Stimulated activated CD4-positive, alpha-beta T cell treated with anti-CD3 and anti-CD28 coated beads, Interleukin-12 subunit alpha, Interleukin-12 subunit beta, amount 100 ng/mL, for 4 hours (primary cell): Measurements from ENCODE around the gene CD34.

Experiments
- DNase-seq: peaks from one replicate; pipeline ENCODE4 v3.0.0-alpha.2; 2020

Gene CD34

GRCh38 chr1:207870306-207871031 is 40.5 kb downstream of the CD34 start:
- DNase-seq: no peak

DNA sequence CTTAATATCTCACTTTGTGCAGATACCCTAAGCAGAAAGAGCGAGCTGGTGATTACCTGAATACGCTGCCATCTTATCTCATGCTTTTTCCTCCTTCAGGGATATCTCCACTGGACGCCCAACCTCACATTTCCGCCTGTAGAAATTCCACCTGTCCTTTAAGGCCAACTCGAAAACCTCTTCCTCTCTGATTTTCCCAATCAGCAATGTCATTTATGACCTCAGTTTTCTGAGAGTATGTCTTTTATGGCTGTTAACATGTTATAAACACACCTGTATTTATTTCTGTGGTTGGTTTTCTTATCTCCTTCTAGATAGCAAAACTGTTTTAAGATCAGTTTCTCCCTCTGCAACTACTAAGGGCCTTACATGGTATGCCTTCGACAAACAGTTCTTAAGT is 41.1 kb downstream of the CD34 start:
- DNase-seq: no peak

GRCh38 chr1:207868774-207869721 is 41.9 kb downstream of the CD34 start:
- DNase-seq: peak; percentile 67

- DNase-seq: no peak
Observed at GRCh38 chr1:207868251-207868773, 42.6 kb downstream of the CD34 start.

GRCh38 chr1:207867136-207868109 is 43.5 kb downstream of the CD34 start:
- DNase-seq: no peak

- no peak for DNase-seq
Observed at GRCh38 chr1:207866471-207867135, 44.3 kb downstream of the CD34 start.

DNA sequence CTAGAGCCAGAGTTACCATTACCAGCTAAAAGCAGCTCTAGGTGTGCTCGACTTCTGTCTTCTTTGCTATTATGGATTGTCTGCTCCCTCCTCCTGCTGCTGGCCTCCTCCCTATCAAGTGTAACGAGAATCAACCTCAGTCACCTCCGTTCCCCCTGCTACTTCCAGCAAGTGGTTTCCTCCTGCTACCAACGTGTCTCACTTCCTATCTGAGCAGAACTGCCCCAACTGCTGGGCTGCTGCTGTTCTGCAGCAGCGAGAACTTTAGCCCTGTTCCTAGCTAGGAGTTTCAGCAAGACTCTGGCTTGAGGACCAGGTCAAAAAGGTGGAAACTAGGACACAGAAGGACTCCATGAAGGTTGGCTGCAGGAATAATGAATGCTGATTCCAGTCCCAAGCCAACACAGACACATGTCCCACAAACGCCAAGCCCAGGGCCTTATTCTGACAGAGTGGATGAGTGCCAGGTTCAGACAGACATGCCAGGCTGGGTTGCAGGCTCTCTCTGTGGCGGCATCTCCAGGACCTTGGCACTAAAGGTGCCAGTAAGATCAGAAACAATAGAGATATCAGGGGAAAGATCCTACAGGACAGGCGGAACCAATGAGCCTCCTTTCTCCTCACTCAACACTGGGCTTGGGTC is 46.9 kb downstream of the CD34 start:
- DNase-seq: peak; percentile 28

DNA sequence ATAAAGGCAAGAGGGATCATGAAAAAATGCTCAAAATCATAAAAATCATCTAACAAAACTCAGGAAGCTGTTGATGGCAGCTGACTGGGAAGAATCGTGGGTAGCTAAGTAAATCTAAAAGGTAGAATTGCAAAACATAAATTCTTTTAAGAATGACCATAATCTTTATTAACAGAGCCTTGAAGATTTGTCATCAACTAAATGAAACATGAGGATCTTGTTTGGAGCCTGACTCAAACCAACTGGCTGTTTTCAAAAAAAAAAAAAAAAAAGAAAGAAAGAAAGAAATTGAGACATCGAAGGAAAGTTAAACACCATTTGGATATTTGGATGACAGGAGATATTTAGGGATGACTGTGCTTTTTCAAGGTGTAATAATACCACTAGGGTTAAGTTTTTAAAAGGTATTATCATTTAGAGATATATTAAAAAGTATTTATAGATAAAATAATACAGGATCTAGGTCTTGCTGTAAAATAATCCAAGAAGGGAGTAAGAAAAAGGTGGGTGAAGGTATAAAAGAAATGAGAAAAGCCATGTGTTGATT is 48.6 kb downstream of the CD34 start:
- DNase-seq: no peak

DNA sequence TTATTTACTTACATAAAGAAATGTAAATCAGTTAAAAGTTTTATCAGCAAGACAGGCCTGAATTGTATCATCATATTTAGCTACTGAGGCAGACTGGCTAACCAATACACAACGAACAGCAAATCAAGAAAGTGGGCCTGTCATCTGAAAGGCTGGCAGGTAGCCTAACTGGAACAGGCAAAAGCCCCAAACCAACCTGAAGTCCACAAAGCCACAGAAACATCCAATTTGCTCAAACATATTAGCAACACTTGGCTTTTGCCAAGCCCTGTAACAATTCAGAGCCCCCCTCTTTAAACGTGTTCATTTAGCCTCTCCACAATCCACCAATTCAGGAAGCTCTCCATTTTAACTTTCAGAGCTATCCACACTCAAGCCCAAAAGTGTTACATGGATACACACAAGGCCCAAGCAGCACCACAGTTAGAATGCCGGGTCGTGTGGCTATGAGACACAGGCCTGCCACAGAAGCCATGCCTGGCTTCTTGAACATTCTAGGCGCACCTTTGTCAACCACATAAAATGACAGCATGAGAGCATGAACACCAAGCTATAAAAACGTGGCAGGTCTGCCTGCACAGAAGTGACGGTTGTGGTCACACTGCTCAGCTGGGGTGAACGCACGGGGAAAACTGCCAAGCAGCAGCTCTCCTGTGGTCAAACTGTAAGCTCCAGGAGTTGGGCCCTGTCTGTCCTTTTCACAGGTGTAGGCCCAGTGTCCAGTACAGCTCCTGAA is 49.3 kb downstream of the CD34 start:
- no peak for DNase-seq

DNA sequence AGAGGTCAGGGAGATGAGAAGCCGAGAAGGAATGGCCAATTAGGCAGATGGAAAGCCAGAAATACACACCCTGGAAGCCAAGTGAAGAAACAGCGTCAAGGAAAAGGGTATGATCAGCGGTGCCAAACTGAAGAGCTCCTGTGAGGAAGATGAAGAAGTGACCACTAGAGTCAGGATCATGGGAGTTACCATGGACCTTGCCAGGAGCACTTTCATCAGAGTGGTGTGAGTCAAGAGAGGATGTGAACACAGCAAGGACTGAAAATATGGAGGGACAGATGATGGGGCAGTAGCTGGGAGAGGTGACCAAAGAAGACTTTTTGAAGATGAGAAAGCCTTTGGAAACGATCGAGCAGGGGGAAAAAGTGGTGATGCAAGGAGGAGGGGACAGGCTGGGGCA is 50.4 kb downstream of the CD34 start:
- no peak for DNase-seq

DNA sequence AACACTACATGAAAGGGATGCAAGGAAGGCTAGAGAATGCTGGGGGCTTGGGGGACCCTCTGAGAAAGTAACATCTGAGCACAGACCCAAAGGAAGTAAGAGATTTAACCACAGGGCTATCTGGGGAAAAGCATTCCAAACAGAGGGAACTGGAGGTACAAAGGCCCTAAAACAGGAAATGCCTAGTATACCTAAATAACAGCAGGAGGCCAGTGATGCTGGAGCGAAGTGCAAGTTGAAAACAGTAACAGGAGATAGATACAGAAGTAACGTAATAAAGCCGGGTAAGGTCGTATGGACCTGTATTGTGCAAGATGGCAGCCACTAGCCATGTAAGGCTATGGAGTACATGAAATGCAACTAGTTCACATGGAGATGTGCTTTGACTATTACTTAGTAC is 52.1 kb downstream of the CD34 start:
- DNase-seq: no peak

DNA sequence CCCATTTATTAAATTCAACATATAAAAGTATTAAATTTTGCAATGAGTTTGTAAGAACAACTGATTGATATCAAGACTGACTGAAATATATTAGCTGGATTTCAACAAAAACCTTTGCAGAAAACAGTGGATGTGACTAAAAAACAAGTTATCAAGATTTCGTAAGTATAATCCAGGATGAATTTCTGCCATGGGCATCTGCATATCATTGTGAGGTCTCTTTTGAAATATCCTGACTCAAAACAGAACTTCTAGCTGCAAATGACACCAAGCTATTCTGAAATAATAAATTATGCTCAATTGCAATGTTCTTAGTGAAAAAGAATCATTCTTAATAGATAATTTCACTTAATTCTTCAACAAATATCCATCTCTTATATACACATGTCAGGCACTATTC is 52.6 kb downstream of the CD34 start:
- no peak for DNase-seq

DNA sequence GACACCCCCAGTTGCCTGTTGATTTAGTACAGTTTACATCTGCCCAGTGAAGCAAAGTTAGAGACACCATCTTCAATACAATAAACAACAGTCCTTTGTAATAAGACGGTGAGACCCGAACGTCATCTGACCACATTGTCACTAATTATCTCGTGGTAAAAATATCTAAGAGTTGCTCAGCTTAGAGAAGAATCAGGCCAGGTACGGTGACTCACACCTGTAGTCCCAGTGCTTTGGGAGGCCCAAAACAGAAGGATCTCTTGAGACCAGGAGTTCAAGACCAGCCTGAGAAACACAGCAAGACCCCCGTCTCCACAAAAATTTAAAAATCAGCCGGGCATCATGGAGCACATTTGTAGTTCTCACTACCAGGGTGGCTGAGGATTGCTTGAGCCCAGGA is 53.5 kb downstream of the CD34 start:
- DNase-seq: no peak

- DNase-seq: no peak
Observed at GRCh38 chr1:207856276-207857023, 54.5 kb downstream of the CD34 start.

DNA sequence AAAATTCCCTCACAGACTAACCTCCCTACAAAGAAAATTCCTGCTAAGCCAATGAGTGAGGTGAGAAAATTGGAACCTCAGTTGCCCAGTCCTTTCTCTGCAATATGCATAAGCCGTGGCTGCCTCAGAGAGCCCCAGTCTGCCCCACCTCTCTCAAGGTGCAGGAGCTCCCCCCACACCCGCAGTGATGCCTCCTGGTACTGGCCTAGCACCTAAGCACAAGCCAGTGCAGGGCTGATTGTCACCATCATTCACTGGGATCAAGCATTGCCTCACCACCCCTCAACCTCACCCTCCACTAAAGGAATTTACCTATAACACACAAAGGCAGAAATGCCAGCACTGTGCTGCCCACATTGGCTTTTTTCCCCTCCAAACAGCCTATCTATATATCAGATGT is 56.9 kb downstream of the CD34 start:
- DNase-seq: no peak

DNA sequence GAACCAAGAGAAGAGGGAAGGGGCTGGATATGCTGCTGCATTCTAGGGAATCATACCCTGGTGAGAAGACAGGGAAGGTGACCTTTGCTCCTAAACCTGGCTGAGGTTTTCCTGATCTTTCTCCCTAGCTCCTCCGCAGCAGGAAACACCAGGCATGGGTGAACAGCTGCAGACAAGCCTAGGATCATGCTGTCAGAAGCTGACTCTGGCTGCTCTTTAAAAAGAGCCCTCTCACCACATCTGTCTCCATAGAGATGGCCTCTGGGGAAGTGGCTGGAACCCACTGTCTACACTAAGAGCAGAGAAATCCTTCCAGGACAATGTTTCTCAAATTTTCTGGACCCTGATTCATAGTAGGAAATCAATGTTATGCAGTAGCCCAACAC is 57.6 kb downstream of the CD34 start:
- no peak for DNase-seq

GRCh38 chr1:207852576-207853371 is 58.2 kb downstream of the CD34 start:
- DNase-seq: no peak

DNA sequence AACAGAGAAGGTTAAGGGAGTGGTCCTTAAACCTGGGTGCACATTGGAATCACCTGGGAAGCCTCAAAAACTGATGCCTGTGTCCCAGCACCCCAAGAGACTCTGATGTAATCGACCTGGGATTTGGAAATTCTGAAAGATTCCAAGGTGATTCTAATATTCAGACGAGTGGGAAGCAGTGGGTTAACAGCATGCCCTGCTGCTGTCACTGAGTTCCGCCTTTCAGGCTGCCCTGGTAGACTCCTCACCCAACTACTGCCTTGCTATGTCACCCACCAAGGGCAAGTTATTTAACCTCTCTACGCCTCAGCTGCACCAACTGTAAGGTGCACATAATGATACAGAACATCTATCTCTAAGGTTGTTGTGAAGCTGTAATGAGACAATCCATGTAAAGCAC is 59.2 kb downstream of the CD34 start:
- DNase-seq: no peak
